Urinary bladder (tissue), 4 donors: ENCODE measurements around the gene RBMS1. TPM values are rescaled to one million over a fixed set of nuclear protein-coding genes. Genes with fewer than 3 reads are reported as not detected.

Experiments
- DNase-seq: peaks from one replicate; pipeline ENCODE4 v3.0.0-alpha.2; 2015; ENCODE audit errors: extremely low spot score
- H3K27ac ChIP-seq: one replicate; pipeline ENCODE4 v1.5.1; 2013; ENCODE audit warnings: low read depth, mild to moderate bottlenecking, moderate library complexity
- H3K36me3 ChIP-seq: one replicate; pipeline ENCODE4 v1.6.1; 2013; ENCODE audit warnings: mild to moderate bottlenecking, moderate library complexity; ENCODE audit not compliant: insufficient read depth
- H3K4me1 ChIP-seq: one replicate; pipeline ENCODE4 v1.6.1; 2013; ENCODE audit warnings: mild to moderate bottlenecking, moderate library complexity; ENCODE audit not compliant: insufficient read depth
- H3K4me3 ChIP-seq: one replicate; pipeline ENCODE4 v1.5.1; 2013; ENCODE audit warnings: low read depth, low read length
- WGBS: extraction: QIAGEN DNeasy Blood & Tissue Kit; methylation state at CpG from one replicate; pipeline ENCODE4 v1.1.7; 2013; 5-methylcytosine and 5-hydroxymethylcytosine counted together
- polyA plus RNA-seq: library from polyadenylated mRNA; stranded (reverse); fragments of 200-250 nt; gene quantifications from one replicate; pipeline ENCODE4 v1.2.3, GENCODE V29; 2013
- total RNA-seq: library from RNA; depleted of rRNA; stranded (reverse); fragments of >200 nt; gene quantifications from one replicate; pipeline ENCODE4 v1.2.3, GENCODE V29; 2014
- donor health status: healthy with polysubstance abuse.
- donor health status: healthy.

Gene RBMS1
- total and polyA plus RNA-seq, 2 donors = 41.7 to 182 TPM

DNA sequence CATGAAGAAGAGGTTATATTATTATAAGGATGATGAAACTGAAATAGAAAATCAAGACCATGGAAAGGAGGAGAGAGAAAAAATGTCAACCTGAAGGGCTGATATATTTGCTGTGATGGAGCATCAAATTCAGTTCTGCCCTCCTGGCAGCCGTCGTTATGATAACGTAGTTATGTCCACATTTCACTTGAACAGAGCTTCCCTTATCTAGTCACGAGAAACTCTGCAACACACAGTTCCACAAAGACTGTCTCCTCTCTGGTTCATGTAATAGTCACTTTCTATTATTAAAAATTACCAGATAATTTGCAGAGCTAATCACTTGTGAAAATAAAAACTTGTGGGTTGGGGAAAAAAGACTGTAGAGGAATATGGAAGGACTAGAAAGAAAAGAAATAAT lies 19.5 kb upstream of the RBMS1 start:
- H3K36me3 ChIP-seq = no peaks in the 10 kb centered on the region
- H3K27ac ChIP-seq = no peak overlapping the region
- H3K4me3 ChIP-seq = no peak overlapping the region
- DNase-seq = no peak
- no peaks in the 10 kb centered on the region for H3K4me1 ChIP-seq
- WGBS = 58% methylated on average over 4 of the region's 4 CpGs

DNA sequence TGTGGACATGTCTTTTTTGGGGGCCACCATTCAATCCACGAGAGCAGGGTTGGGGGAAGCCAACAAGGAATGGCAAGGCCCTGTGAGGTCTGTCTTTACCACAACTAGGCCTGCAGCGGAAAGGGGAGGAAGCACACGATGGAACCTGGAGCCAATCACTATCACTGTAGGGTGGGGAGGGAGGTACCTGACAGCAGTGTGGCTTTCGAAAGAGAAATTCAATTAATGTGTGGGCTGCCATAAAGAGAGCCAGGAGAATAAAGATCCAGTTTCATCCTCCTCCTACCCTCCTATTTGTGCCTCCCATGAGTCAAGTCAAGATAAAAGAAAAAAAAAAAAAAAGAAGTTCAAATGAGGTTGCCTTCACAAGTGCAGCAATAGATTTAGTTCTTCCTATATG lies 18.9 kb upstream of the RBMS1 start:
- DNase-seq = no peak
- no peaks in the 10 kb centered on the region for H3K4me1 ChIP-seq
- H3K4me3 ChIP-seq = no peak overlapping the region
- 91% methylated on average over 4 of the region's 4 CpGs for WGBS
- no peak overlapping the region for H3K27ac ChIP-seq
- no peaks in the 10 kb centered on the region for H3K36me3 ChIP-seq

DNA sequence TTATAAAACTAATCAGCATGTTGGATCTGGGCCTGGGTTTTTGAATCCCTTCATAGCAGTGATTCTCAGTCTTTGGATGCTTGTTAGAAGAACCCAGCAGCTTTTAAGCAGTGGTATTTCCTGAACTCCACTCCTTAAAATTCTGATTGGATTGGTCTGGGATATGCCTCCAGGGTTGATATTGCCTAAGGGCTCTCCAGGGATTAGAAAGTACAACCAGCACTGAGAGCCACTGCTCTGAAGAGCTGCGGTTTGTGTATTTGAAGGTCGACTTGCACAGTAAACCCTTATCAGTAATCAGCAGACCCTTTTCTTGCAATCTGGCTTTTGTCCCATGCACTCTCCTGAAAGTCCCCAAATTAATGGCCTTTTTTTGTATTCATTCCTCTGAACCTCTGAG lies 17.0 kb upstream of the RBMS1 start:
- Histone ChIP-seq H3K4me1 (no peaks in the 10 kb centered on the region), H3K4me3 (no peak overlapping the region), H3K27ac (no peak overlapping the region), H3K36me3 (no peaks in the 10 kb centered on the region)
- no peak for DNase-seq
- WGBS = 39% methylated on average over 2 of the region's 2 CpGs

DNA sequence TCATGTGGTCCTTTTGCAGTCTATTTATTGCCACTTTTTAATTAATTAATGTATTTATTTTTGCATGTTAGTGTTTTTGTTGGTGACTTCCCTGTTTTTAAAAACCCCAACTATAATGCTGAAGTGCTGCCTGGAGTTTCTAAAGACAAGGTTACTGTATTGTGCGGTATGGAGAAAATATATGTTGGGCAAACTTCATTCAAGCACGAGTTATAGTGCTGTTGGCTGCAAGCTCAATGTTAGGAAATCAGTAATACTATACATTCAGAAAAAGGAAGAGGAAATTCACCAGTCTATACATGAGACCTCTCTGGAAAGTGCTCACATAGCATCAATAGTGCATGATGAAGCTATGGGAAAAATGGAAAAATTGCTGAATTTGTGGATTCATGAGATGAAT lies 15.4 kb upstream of the RBMS1 start:
- no peaks in the 10 kb centered on the region for H3K4me1 ChIP-seq
- WGBS = 93% methylated on average over 2 of the region's 2 CpGs
- no peak for DNase-seq
- no peak overlapping the region for H3K4me3 ChIP-seq
- H3K36me3 ChIP-seq = no peaks in the 10 kb centered on the region
- H3K27ac ChIP-seq = no peak overlapping the region

DNA sequence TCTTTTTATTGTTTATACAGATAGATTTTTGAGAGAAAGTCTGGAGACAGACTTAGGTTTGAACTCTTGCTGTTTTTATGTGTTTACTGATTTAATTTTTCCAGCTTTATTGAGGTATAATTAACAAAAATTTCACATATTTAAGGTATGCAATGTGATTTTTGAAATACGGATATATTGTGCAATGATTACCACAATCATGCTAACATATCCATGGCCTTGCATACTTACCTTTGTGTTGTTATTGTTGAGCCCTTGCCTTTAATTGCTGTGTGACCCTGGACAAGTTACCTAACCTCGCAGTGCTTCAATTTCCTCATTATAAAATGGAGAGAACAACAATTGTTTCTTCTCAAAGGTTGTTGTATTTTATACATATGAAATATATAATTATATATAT lies 13.9 kb upstream of the RBMS1 start:
- Histone ChIP-seq H3K4me3 (no peak overlapping the region), H3K4me1 (no peaks in the 10 kb centered on the region), H3K27ac (no peak overlapping the region), H3K36me3 (no peaks in the 10 kb centered on the region)
- no peak for DNase-seq
- WGBS = 40% methylated on average over 2 of the region's 2 CpGs

DNA sequence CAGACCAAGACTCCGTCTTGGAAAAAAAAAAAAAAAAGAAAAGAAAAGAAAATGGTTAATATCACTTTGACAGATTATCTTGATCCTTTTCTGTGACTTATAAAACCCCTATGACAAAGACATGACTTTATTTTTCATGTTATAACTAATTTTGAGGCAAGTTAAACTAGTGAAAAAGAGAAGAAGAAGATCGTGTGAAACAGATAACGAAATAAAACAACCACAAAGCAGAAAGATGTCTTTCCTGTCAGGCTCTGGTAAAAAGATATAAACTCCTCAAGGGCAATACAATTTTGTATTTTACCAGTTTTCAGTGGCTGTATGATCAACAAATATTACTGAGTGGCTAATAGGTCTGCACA lies 13.4 kb upstream of the RBMS1 start:
- Histone ChIP-seq H3K4me1 (no peaks in the 10 kb centered on the region), H3K36me3 (no peaks in the 10 kb centered on the region), H3K27ac (no peak overlapping the region), H3K4me3 (no peak overlapping the region)
- DNase-seq = no peak
- 90% methylated on average over 3 of the region's 3 CpGs for WGBS

DNA sequence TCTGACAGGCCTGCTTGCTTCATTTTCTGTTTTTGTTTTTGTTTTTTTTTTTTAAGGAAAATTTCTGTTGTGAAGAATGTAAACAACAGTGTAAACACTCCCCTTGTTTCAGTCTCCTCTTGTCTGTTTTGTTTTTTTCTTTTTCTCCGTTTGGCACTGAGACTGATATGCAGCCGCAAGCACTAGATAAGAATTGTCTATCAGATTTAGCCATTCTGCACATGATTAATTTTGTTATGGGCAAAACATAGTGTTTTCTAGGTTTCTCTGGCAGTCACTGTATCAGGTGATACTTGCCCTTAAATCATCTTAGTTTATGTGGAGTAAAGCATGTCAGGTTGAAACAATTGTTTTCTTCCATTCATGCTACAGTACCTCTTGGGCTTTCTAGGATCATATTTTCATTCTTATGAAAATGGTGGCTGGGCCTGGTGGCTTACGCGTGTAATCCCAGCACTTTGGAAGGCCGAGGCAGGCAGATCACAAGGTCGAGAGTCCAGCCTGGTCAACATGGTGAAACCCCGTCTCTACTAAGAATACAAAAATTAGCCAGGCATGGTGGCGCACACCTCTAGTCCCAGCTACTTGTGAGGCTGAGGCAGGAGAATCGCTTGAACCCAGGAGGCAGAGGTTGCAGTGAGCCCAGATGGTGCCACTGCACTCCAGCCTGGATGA lies 12.9 kb upstream of the RBMS1 start:
- DNase-seq = no peak
- Histone ChIP-seq H3K4me3 (no peak overlapping the region), H3K27ac (no peak overlapping the region), H3K36me3 (no peaks in the 10 kb centered on the region), H3K4me1 (no peaks in the 10 kb centered on the region)
- WGBS = 91% methylated on average over 9 of the region's 9 CpGs

DNA sequence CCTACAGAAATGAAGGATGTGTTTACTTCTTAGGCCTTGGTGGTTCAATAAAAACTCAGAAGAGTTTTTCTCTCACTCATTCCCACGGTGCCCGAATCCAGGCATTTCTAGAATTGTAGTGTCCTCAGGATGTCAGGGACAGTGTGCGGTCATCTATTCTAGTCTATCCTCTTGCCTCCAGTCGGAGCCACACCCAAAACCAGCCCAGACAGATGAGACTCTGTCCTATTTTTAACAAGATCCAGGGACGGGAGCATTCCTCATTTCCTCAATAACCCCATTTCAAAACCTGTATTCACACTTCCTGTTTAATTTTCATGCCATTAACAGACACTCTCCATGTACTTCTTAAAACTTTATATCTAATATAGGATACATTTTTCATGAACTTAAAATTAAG lies 11.6 kb upstream of the RBMS1 start:
- no peak for DNase-seq
- H3K27ac ChIP-seq = no peak overlapping the region
- no peaks in the 10 kb centered on the region for H3K4me1 ChIP-seq
- WGBS = 72% methylated on average over 5 of the region's 5 CpGs
- H3K4me3 ChIP-seq = no peak overlapping the region
- H3K36me3 ChIP-seq = no peaks in the 10 kb centered on the region

DNA sequence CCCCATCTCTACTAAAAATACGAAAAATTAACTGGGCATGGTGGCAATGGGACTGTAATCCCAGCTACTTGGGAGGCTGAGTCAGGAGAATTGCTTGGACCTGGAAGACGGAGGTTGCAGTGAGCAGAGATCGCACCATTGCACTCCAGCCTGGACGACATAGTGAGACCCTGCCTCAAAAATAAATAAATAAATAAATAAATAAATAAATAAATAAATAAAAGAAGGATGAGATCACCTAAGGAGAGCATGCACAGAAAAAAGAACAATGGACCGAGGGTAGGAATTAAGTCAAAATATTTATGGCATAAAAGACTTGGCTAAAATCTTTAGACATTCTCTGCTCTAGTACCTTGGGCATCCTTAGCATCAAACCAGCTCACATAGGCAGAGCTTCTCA lies 8.9 kb upstream of the RBMS1 start:
- no peak overlapping the region for H3K4me3 ChIP-seq
- no peaks in the 10 kb centered on the region for H3K4me1 ChIP-seq
- no peak overlapping the region for H3K27ac ChIP-seq
- WGBS = 75% methylated on average over 5 of the region's 5 CpGs
- H3K36me3 ChIP-seq = no peaks in the 10 kb centered on the region
- DNase-seq = no peak

DNA sequence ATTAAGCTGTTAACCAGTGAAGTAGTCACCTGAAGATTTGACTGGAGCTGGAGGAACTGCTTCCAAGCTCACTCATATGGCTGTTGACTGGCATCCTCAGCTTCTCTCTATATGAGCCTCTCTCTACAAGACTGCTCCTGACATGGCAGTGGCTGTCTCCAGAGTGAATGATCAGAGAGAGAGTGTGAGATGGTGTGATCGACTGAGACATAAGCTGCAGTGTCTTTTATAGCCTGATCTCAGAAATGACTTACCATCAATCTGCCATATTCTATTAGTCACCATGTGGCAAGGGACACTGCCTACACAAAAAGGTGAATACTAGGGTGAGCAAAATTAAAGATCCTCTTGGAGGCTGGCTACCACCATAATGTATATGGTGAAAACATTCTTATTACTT lies 7.8 kb upstream of the RBMS1 start:
- no peak overlapping the region for H3K27ac ChIP-seq
- H3K4me1 ChIP-seq = no peaks in the 10 kb centered on the region
- no peak for DNase-seq
- no peak overlapping the region for H3K4me3 ChIP-seq
- H3K36me3 ChIP-seq = no peaks in the 10 kb centered on the region
- WGBS = 81% methylated on average over 1 of the region's 1 CpG

DNA sequence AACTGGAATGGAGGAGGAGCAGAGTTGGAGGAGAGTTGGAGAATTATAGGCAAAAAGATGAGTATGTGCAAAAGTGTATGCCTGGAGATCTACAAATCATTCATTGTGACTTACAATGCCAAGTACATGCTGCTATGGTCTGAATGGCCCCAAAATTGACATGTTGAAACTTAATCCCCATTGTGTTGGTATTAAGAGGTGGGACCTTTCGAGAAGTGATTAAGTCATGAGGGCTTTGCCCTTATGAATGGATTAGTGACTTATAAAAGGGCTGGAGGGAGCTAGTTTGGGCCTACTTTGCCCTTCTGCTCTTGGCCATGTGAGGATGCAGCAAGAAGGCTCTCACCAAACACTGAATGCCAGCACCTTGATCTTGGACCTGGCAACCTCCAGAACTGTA lies 6.3 kb upstream of the RBMS1 start:
- no peak for DNase-seq
- Histone ChIP-seq H3K4me1 (no peaks in the 10 kb centered on the region), H3K36me3 (no peaks in the 10 kb centered on the region), H3K27ac (no peak overlapping the region), H3K4me3 (no peak overlapping the region)
- 94% methylated on average over 1 of the region's 1 CpG for WGBS

DNA sequence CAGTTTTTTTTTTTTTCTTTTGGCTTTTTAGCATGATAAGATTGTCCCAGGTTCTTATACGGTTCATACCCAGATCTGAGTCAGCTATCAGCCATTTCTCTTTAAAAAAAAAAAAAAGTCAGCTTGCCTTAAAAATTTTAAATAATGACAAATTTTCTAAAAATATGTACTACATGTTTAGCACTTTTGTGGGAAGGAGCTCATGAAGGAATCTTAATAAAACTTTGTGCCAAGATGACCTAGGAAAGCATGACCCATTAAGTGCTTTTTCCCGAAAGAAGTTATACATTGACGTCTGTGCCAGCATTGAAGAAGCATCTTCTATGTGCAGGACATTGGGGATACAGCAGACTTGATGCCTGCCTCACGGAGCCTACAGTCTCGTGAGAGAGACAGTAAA lies 4.5 kb upstream of the RBMS1 start:
- Histone ChIP-seq H3K36me3 (no peaks in the 10 kb centered on the region), H3K4me1 (no peaks in the 10 kb centered on the region), H3K4me3 (no peak overlapping the region), H3K27ac (no peak overlapping the region)
- no peak for DNase-seq
- WGBS = 51% methylated on average over 5 of the region's 5 CpGs

DNA sequence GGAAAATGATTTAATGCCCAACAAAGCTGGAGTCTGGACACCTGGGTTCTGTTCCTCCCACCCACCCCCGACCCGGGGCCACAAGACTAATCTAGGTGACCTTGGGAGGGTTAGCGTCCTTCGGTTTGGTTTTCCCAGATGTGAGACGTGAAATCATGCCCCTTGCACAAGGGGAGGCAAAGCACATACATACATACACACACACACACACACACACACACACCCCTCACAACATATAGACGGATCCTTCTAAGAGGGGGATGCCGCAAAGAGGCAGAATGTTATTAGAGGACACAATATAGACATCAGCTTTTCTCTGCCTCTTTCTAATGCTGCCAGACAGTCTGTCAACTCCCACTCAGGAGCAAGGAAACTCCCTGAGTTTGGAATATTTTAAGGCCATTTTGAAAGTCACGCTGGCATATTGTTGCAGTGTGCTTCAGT lies 616 bp upstream of the RBMS1 start:
- H3K4me1 ChIP-seq = no peaks in the 10 kb centered on the region
- peak overlapping the region; percentile 0 for H3K27ac ChIP-seq
- no peak for DNase-seq
- H3K36me3 ChIP-seq = no peaks in the 10 kb centered on the region
- WGBS = 18% methylated on average over 8 of the region's 8 CpGs
- peak overlapping the region; percentile 89 for H3K4me3 ChIP-seq

DNA sequence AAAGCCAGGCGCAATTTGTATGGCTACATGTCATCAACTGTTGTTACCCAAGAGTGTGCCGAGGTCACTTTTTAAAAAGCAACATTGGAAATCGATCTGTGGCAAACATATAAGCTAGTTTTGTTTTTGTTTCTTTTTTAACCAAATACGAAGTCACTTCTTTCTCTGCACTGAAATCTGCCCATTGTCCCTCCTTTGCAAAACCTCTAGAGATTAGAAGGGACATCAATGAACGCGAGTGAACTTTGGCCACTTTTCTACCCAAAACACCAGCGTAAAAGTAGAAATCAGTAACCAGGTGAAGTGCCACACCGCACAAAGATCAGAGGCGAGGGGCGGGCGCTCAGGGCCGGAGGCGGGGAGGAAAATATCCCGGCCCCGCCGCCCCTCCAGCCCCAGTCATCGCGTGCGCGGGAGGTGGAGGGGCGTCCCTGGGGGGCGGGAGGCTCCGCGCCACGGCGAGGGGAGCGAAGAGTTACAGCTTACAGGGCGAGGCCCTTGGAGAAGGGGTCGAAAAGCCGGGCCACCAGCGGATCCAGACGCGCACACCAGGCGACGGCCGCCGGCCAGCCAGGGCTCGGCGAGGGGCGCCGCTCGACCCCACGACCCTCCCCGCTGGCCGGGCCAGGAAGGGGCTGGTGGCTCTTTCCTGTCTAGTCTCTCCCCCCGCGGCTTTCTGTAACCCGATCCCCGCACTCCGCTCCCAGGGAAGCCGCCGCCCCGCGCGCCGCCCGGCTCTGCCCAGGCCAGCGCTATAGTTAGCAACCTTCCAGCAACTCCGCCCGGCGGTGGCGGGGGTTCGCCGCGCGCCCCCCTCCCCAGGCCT lies 993 bp downstream of the RBMS1 start:
- Histone ChIP-seq H3K36me3 (no peaks in the 10 kb centered on the region), H3K4me1 (no peaks in the 10 kb centered on the region), H3K27ac (peak overlapping the region; percentile 96), H3K4me3 (peak overlapping the region; percentile 89)
- no peak for DNase-seq
- WGBS = 1% methylated on average over 66 of the region's 66 CpGs
